HepG2 (cell line): ENCODE measurements around the gene CREG1. TPM values are rescaled to one million over a fixed set of nuclear protein-coding genes. Genes with fewer than 3 reads are reported as not detected.

ENCODE experiments used
- ATAC-seq: fragments of 200-7000 bp; cut with Tn5 transposase; 3 replicates; pipeline ENCODE4 v1.9.1; 2020; ENCODE audit warnings: mild to moderate bottlenecking, moderate library complexity
- BruUV-seq: library from RNA; stranded (reverse); fragments of 400-500 nt; replicated peaks from 2 replicates; lab custom pipeline; 2021; lab: Mats Ljungman, UMichigan
- CTCF ChIA-PET: fragments of 300-600 bp; formaldehyde crosslinking; extraction: SDS; loops from one replicate; lab custom pipeline; 2021; ENCODE audit warnings: low total read pairs, inconsistent platforms, low intra/inter-chr PET ratio; lab: Yijun Ruan, JAX
- POLR2A ChIA-PET: fragments of 350-600 bp; sonication (Branson Sonifier 250); formaldehyde crosslinking; loops from one replicate; lab custom pipeline; 2020; ENCODE audit warnings: antibody characterized with exemption, inconsistent platforms; lab: Yijun Ruan, JAX
- DNase-seq: peaks from one replicate; pipeline ENCODE4 v3.0.0-alpha.2; 2015; ENCODE audit warnings: low spot score
- FAIRE-seq: peaks from 3 replicates; lab custom pipeline; 2011; peaks lifted over from hg19 to GRCh38; lab: Jason Lieb, UNC
- H2AFZ ChIP-seq: one replicate; pipeline ENCODE4 v1.6.1; 2011; ENCODE audit warnings: low read length, inconsistent platforms
- H3K27ac ChIP-seq: fragments of 300-600 bp; 3 replicates; pipeline ENCODE4 v1.8.0; 2011; ENCODE audit warnings: mixed run types, mild to moderate bottlenecking, mixed read lengths, low read length, inconsistent platforms; ENCODE audit not compliant: insufficient read depth; ENCODE audit errors: extremely low read length
- H3K27me3 ChIP-seq, 2 experiments: fragments of 200-600 bp in 1 of 2; 2 replicates in 1 of 2; 3 replicates in 1 of 2; pipeline versions ENCODE4 v1.6.0 to v1.8.0; 2011; ENCODE audit warnings: low read length in 2 of 2, mild to moderate bottlenecking in 2 of 2, moderate library complexity in 2 of 2, inconsistent platforms in 1 of 2; ENCODE audit not compliant: insufficient read depth in 2 of 2, control insufficient read depth in 1 of 2
- H3K36me3 ChIP-seq, 2 experiments: fragments of 200-600 bp in 1 of 2; replicated peaks in 1 of 2; 2 replicates in 1 of 2; 3 replicates in 1 of 2; pipeline versions ENCODE4 v1.5.1 to v1.8.0; 2011; ENCODE audit warnings: low read length in 2 of 2, inconsistent platforms in 1 of 2; ENCODE audit not compliant: insufficient read depth in 2 of 2, control insufficient read depth in 1 of 2
- H3K4me1 ChIP-seq: 2 replicates; pipeline ENCODE4 v1.5.1; 2012; ENCODE audit warnings: low read length, inconsistent platforms; ENCODE audit not compliant: insufficient read depth
- H3K4me2 ChIP-seq: 2 replicates; pipeline ENCODE4 v1.6.0; 2011; ENCODE audit warnings: low read depth, low read length, inconsistent platforms
- H3K4me3 ChIP-seq, 3 experiments: fragments of 200-600 bp in 1 of 3; sonication (generic), shearing (Covaris generic) in 1 of 3; replicated peaks in 1 of 3; 2 replicates each; pipeline ENCODE4 v1.5.1; 2011 to 2016; ENCODE audit warnings: low read length in 3 of 3, inconsistent platforms in 2 of 3, low read depth in 2 of 3, mild to moderate bottlenecking in 2 of 3, control low read depth in 1 of 3, mixed read lengths in 1 of 3; ENCODE audit not compliant: insufficient read depth in 1 of 3
- H3K79me2 ChIP-seq: one replicate; pipeline ENCODE4 v1.6.1; 2011; ENCODE audit warnings: low read length, inconsistent platforms; ENCODE audit not compliant: insufficient read depth
- H3K9ac ChIP-seq: 2 replicates; pipeline ENCODE4 v1.6.0; 2011; ENCODE audit warnings: mild to moderate bottlenecking, low read depth, low read length, inconsistent platforms; ENCODE audit not compliant: insufficient read depth
- H3K9me3 ChIP-seq: 2 replicates; pipeline ENCODE4 v1.5.1; 2012; ENCODE audit warnings: mild to moderate bottlenecking, low read length
- H4K20me1 ChIP-seq: 2 replicates; pipeline ENCODE4 v1.6.0; 2011; ENCODE audit warnings: inconsistent platforms, mild to moderate bottlenecking, low read length, moderate library complexity; ENCODE audit not compliant: insufficient read depth
- DPF2 ChIP-seq: sonication (generic); formaldehyde crosslinking; IDR thresholded peaks from 2 replicates; pipeline ENCODE4 v1.4.0; 2020; ENCODE audit warnings: mild to moderate bottlenecking, low read depth, missing genetic modification reagents, borderline replicate concordance
- HMG20B ChIP-seq: conservative IDR thresholded peaks from 2 replicates; pipeline ENCODE4 v1.6.1; 2016; ENCODE audit warnings: missing genetic modification reagents, missing compliant biosample characterization
- KAT7 ChIP-seq: IDR thresholded peaks from 2 replicates; pipeline ENCODE4 v1.6.1; 2018; ENCODE audit warnings: borderline replicate concordance, missing compliant biosample characterization
- NFATC3 ChIP-seq: sonication (generic); formaldehyde crosslinking; IDR thresholded peaks from 2 replicates; pipeline ENCODE4 v1.5.1; 2020; ENCODE audit warnings: mild to moderate bottlenecking, missing genetic modification reagents
- SAFB2 ChIP-seq: sonication (generic); formaldehyde crosslinking; IDR thresholded peaks from 2 replicates; pipeline ENCODE4 v1.5.1; 2020; ENCODE audit warnings: missing genetic modification reagents, low read depth, mild to moderate bottlenecking, borderline replicate concordance
- SIX1 ChIP-seq: sonication (generic); formaldehyde crosslinking; IDR thresholded peaks from 2 replicates; pipeline ENCODE4 v1.4.0; 2020; ENCODE audit warnings: missing genetic modification reagents, borderline replicate concordance
- SNAPC5 ChIP-seq: sonication (generic); formaldehyde crosslinking; IDR thresholded peaks from 2 replicates; pipeline ENCODE4 v1.8.1; 2023; ENCODE audit warnings: mild to moderate bottlenecking, missing genetic modification reagents, borderline replicate concordance
- SPEN ChIP-seq: sonication (generic); formaldehyde crosslinking; IDR thresholded peaks from 2 replicates; pipeline ENCODE4 v1.5.1; 2020; ENCODE audit warnings: low read depth, mild to moderate bottlenecking, missing genetic modification reagents
- YEATS4 ChIP-seq: sonication (generic); formaldehyde crosslinking; IDR thresholded peaks from 2 replicates; pipeline ENCODE4 v1.4.0; 2020; ENCODE audit warnings: missing genetic modification reagents, borderline replicate concordance
- ZFP41 ChIP-seq: sonication (generic); formaldehyde crosslinking; IDR thresholded peaks from 2 replicates; pipeline ENCODE4 v1.4.0; 2020; ENCODE audit warnings: mild to moderate bottlenecking, missing genetic modification reagents, borderline replicate concordance
- ZNF101 ChIP-seq: sonication (generic); formaldehyde crosslinking; IDR thresholded peaks from 2 replicates; pipeline ENCODE4 v1.4.0; 2020; ENCODE audit warnings: mild to moderate bottlenecking, low read depth, missing genetic modification reagents, borderline replicate concordance
- ZNF335 ChIP-seq: sonication (generic); formaldehyde crosslinking; IDR thresholded peaks from 2 replicates; pipeline ENCODE4 v1.4.0; 2020; ENCODE audit warnings: missing genetic modification reagents
- ZNF550 ChIP-seq: sonication (generic); formaldehyde crosslinking; IDR thresholded peaks from 2 replicates; pipeline ENCODE4 v1.4.0; 2020; ENCODE audit warnings: mild to moderate bottlenecking, missing genetic modification reagents, borderline replicate concordance
- ZNF605 ChIP-seq: sonication (generic); formaldehyde crosslinking; IDR thresholded peaks from 2 replicates; pipeline ENCODE4 v1.8.0; 2022; ENCODE audit warnings: mild to moderate bottlenecking, missing genetic modification reagents
- ZNF737 ChIP-seq: sonication (generic); formaldehyde crosslinking; IDR thresholded peaks from 2 replicates; pipeline ENCODE4 v1.5.0; 2020; ENCODE audit warnings: missing genetic modification reagents, mild to moderate bottlenecking, borderline replicate concordance
- ZNF768 ChIP-seq: sonication (generic); formaldehyde crosslinking; IDR thresholded peaks from 2 replicates; pipeline ENCODE4 v1.4.0; 2020; ENCODE audit warnings: missing genetic modification reagents
- WGBS: methylation state at CpG from one replicate; pipeline ENCODE4 v1.1.6; 2017; ENCODE audit warnings: low lambda C conversion rate; 5-methylcytosine and 5-hydroxymethylcytosine counted together
- in situ Hi-C: cut with HindIII; loops from 2 replicates; pipeline ENCODE4 v1.10.0; 2017; ENCODE audit warnings: low pct_unique_long_range_greater_than_20kb; ENCODE audit not compliant: extremely low pct_ligation_motif_present
- intact Hi-C: fragments of 100-400 bp; cut with micrococcal nuclease; formaldehyde crosslinking; loops from one replicate; pipeline ENCODE4 v1.10.0; 2022; ENCODE audit not compliant: unreplicated experiment
- polyA plus RNA-seq, 8 experiments: library from polyadenylated mRNA; depleted of rRNA in 3 of 8; stranded (reverse) in 7 of 8; unstranded in 1 of 8; fragments of >200 nt; fragmentation: Illumina TruSeq in 4 of 8; extraction: Trizol in 4 of 8; gene quantifications; 2 replicates each; pipeline versions ENCODE4 v1.2.1 to v1.2.3, GENCODE V29; 2011 to 2016; ENCODE audit warnings: low read depth in 4 of 8, missing spikeins in 1 of 8, mixed read lengths in 1 of 8; ENCODE audit not compliant: insufficient read depth in 1 of 8
- total RNA-seq, 5 experiments: library from RNA; depleted of rRNA; stranded (reverse); fragments of >200 nt; fragmentation: Illumina TruSeq; extraction: Trizol; gene quantifications; 2 replicates each; pipeline ENCODE4 v1.2.3, GENCODE V29; 2016; ENCODE audit warnings: low read depth in 1 of 5

Gene CREG1
- total and polyA plus RNA-seq, 2 of the 13 experiments (the other 11 are each of a cell fraction or from before 2014, with no cell fraction given), result 31.3 to 33.5 TPM

GRCh38 chr1:167515893-167516321 lies 37.7 kb downstream of the CREG1 start:
- no peak for TF ChIP-seq KAT7 (CRISPR knock-in tag)
- no peak for TF ChIP-seq HMG20B (CRISPR knock-in tag)
- no peak for TF ChIP-seq DPF2 (CRISPR knock-in tag)
- TF ChIP-seq ZNF335 (CRISPR knock-in tag), result no peak
- TF ChIP-seq SIX1, result no peak
- TF ChIP-seq ZNF768, result peak; percentile 84
- TF ChIP-seq YEATS4 (CRISPR knock-in tag), result no peak
- no peak for TF ChIP-seq NFATC3 (CRISPR knock-in tag)
- TF ChIP-seq SPEN, result no peak
- intact Hi-C loops (no loop called here), in situ Hi-C loops (no loop called here)
- Histone ChIP-seq H3K9me3 (no peaks in the 10 kb centered on the region), H2AFZ (no peak overlapping the region), H3K4me2 (no peak overlapping the region), H3K27me3 (peaks cover 0 to 9% of the 10 kb centered on the region in 2 experiments; a peak in 1 of 5 replicates), H3K27ac (no peak overlapping the region), H4K20me1 (no peaks in the 10 kb centered on the region), H3K36me3 (no peaks in the 10 kb centered on the region), H3K9ac (no peak overlapping the region), H3K79me2 (no peaks in the 10 kb centered on the region), H3K4me1 (no peaks in the 10 kb centered on the region), H3K4me3 (no peak overlapping the region)
- no peak for FAIRE-seq
- WGBS, result 67% methylated on average over 2 of the region's 4 CpGs
- CTCF ChIA-PET, result no interaction called here
- ATAC-seq, result no peak
- POLR2A ChIA-PET, result no interaction called here
- no peak for DNase-seq
- no TSS peak for BruUV-seq

GRCh38 chr1:167515461-167515860 lies 38.1 kb downstream of the CREG1 start:
- no peak for FAIRE-seq
- intact Hi-C loops, result no loop called here

More at GRCh38 chr1:167515461-167515860, 38.1 kb downstream of the CREG1 start:
- Histone ChIP-seq H3K79me2 (no peaks in the 10 kb centered on the region), H4K20me1 (no peaks in the 10 kb centered on the region), H2AFZ (no peak overlapping the region), H3K27me3 (peaks cover 0 to 11% of the 10 kb centered on the region in 2 experiments; a peak in 1 of 5 replicates), H3K4me3 (no peak overlapping the region), H3K9me3 (no peaks in the 10 kb centered on the region), H3K4me1 (no peaks in the 10 kb centered on the region), H3K27ac (no peak overlapping the region), H3K9ac (no peak overlapping the region), H3K36me3 (no peaks in the 10 kb centered on the region), H3K4me2 (no peak overlapping the region)
- in situ Hi-C loops, result no loop called here
- WGBS, result 51% methylated on average over 3 of the region's 3 CpGs
- no TSS peak for BruUV-seq
- CTCF ChIA-PET, result no interaction called here
- no peak for DNase-seq
- no peak for ATAC-seq
- no peak for TF ChIP-seq SAFB2 (CRISPR knock-in tag)
- no peak for TF ChIP-seq ZNF550 (CRISPR knock-in tag)
- no peak for TF ChIP-seq ZFP41
- no peak for TF ChIP-seq ZNF605
- TF ChIP-seq ZNF737 (CRISPR knock-in tag), result no peak
- TF ChIP-seq SNAPC5 (CRISPR knock-in tag), result no peak
- no peak for TF ChIP-seq ZNF101
- POLR2A ChIA-PET, result no interaction called here
